SU-DHL-6 (cell line): ENCODE measurements around the gene TMEM30B.
"Not testable (repeated sequence)": the region's sequence is repeated elsewhere in the genome, so short reads cannot be mapped to it uniquely, and the experiment has no call there.

ENCODE experiments used
- H2AFZ ChIP-seq: fragments of 200-600 bp; sonication (generic); 2 replicates; pipeline ENCODE4 v1.6.1; 2014; ENCODE audit warnings: low read depth, mild to moderate bottlenecking, moderate library complexity, mixed read lengths, antibody characterized with exemption, low read length; ENCODE audit not compliant: severe bottlenecking
- H3F3A ChIP-seq: fragments of 200-600 bp; shearing (Covaris generic); 2 replicates; pipeline ENCODE4 v1.6.0; 2016; ENCODE audit warnings: antibody characterized with exemption, mild to moderate bottlenecking; ENCODE audit not compliant: insufficient read depth
- H3K27ac ChIP-seq: fragments of 200-600 bp; sonication (generic); 2 replicates; pipeline ENCODE4 v1.5.1; 2016; ENCODE audit warnings: low read depth, mild to moderate bottlenecking, low read length, moderate library complexity, mixed read lengths
- H3K27me3 ChIP-seq: fragments of 200-600 bp; sonication (generic), shearing (Covaris generic); 2 replicates; pipeline ENCODE4 v1.6.0; 2014; ENCODE audit warnings: mild to moderate bottlenecking, low read length
- H3K36me3 ChIP-seq: fragments of 200-600 bp; sonication (generic); 2 replicates; pipeline ENCODE4 v1.6.1; 2014; ENCODE audit warnings: mild to moderate bottlenecking, low read length, mixed read lengths
- H3K4me2 ChIP-seq: fragments of 300-600, 200-600 bp; shearing (Covaris generic), sonication (generic); 2 replicates; pipeline ENCODE4 v1.6.0; 2014; ENCODE audit warnings: low read length, low read depth, mild to moderate bottlenecking; ENCODE audit not compliant: poor library complexity, severe bottlenecking
- H3K4me3 ChIP-seq: fragments of 200-600 bp; sonication (generic); 2 replicates; pipeline ENCODE4 v1.5.1; 2014; ENCODE audit warnings: antibody characterized with exemption, low read length, mild to moderate bottlenecking, mixed read lengths; ENCODE audit not compliant: insufficient read depth, poor library complexity, severe bottlenecking
- H3K79me2 ChIP-seq: fragments of 200-600 bp; sonication (generic); 2 replicates; pipeline ENCODE4 v1.6.1; 2014; ENCODE audit warnings: mild to moderate bottlenecking, low read length, moderate library complexity; ENCODE audit not compliant: insufficient read depth
- H3K9ac ChIP-seq: fragments of 200-600 bp; sonication (generic); 2 replicates; pipeline ENCODE4 v1.7.0; 2014; ENCODE audit warnings: mild to moderate bottlenecking, low read length
- H3K9me2 ChIP-seq: fragments of 200-600 bp; sonication (generic); replicated peaks from 2 replicates; pipeline ENCODE4 v1.6.1; 2014; ENCODE audit warnings: low read length; ENCODE audit not compliant: insufficient read depth
- H3K9me3 ChIP-seq: fragments of 200-600 bp; sonication (generic); 2 replicates; pipeline ENCODE4 v1.6.1; 2014; ENCODE audit warnings: low read length, mixed read lengths; ENCODE audit not compliant: insufficient read depth
- H4K20me1 ChIP-seq: fragments of 200-600 bp; sonication (generic); 2 replicates; pipeline ENCODE4 v1.6.1; 2014; ENCODE audit warnings: low read depth, mild to moderate bottlenecking, antibody characterized with exemption, low read length, moderate library complexity, mixed read lengths
- EZH2phosphoT487 ChIP-seq: fragments of 200-600 bp; sonication (generic), shearing (Covaris generic); conservative IDR thresholded peaks from 2 replicates; pipeline ENCODE4 v1.6.1; 2018; ENCODE audit warnings: mild to moderate bottlenecking, antibody characterized with exemption, low read length, moderate library complexity, mixed read lengths
- TF ChIP-seq, protein P1 (sequence below): fragments of 200-600 bp; sonication (generic); IDR thresholded peaks from one replicate; pipeline ENCODE4 v1.5.1; 2017; ENCODE audit warnings: antibody characterized with exemption, mild to moderate bottlenecking, low read length, moderate library complexity; ENCODE audit not compliant: insufficient read depth, poor library complexity, severe bottlenecking

Gene TMEM30B

DNA sequence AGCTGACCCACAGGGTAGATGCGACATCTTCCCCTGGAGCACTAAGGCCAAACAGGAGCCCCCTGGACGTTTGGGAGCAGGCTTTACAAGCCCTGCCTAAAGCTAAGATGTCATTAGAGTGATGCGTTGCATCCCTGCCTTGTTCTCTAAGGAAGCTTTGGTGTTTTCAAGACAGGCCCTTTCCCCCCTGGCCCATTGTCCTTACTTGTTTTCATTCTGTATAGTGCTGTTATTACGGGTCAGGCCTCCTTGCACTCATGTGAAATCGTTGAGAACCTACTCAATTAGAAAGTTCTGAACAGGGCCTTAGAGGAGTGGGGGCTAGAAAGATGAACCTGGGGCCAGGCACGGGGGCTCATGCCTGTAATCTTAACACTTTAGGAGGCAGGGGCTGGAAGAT is 38.6 kb upstream of the TMEM30B start:
- Histone ChIP-seq H3K4me3 (no peak overlapping the region), H4K20me1 (no peaks in the 10 kb centered on the region), H3K9ac (no peak overlapping the region), H3K4me2 (no peak overlapping the region), H3K9me3 (0 out of 2 replicates have a peak, but pooled peaks cover 1% of the 10 kb centered on the region), H2AFZ (no peak overlapping the region), H3F3A (no peaks in the 10 kb centered on the region), H3K79me2 (no peaks in the 10 kb centered on the region), H3K27ac (no peak overlapping the region), H3K36me3 (no peaks in the 10 kb centered on the region), H3K27me3 (no peaks in the 10 kb centered on the region), H3K9me2 (no peaks in the 10 kb centered on the region)
- TF ChIP-seq EZH2phosphoT487 = no peak
- TF ChIP-seq, protein P1, sequence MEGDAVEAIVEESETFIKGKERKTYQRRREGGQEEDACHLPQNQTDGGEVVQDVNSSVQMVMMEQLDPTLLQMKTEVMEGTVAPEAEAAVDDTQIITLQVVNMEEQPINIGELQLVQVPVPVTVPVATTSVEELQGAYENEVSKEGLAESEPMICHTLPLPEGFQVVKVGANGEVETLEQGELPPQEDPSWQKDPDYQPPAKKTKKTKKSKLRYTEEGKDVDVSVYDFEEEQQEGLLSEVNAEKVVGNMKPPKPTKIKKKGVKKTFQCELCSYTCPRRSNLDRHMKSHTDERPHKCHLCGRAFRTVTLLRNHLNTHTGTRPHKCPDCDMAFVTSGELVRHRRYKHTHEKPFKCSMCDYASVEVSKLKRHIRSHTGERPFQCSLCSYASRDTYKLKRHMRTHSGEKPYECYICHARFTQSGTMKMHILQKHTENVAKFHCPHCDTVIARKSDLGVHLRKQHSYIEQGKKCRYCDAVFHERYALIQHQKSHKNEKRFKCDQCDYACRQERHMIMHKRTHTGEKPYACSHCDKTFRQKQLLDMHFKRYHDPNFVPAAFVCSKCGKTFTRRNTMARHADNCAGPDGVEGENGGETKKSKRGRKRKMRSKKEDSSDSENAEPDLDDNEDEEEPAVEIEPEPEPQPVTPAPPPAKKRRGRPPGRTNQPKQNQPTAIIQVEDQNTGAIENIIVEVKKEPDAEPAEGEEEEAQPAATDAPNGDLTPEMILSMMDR = no peak

GRCh38 chr14:61319086-61319485 is 37.9 kb upstream of the TMEM30B start:
- no peaks in the 10 kb centered on the region for H3F3A ChIP-seq
- no peak overlapping the region for H2AFZ ChIP-seq
- H3K36me3 ChIP-seq = no peaks in the 10 kb centered on the region
- H3K79me2 ChIP-seq = no peaks in the 10 kb centered on the region
- H3K27me3 ChIP-seq = no peaks in the 10 kb centered on the region
- TF ChIP-seq, protein P1 = no peak
- TF ChIP-seq EZH2phosphoT487 = no peak
- H3K9me2 ChIP-seq = no peaks in the 10 kb centered on the region
- no peak overlapping the region for H3K27ac ChIP-seq
- H3K4me2 ChIP-seq = no peak overlapping the region
- no peak overlapping the region for H3K9ac ChIP-seq
- H3K9me3 ChIP-seq = 0 out of 2 replicates have a peak, but pooled peaks cover 4% of the 10 kb centered on the region
- H4K20me1 ChIP-seq = no peaks in the 10 kb centered on the region
- H3K4me3 ChIP-seq = no peak overlapping the region

- Histone ChIP-seq H3F3A (no peaks in the 10 kb centered on the region), H3K9me2 (no peaks in the 10 kb centered on the region), H3K4me2 (no peak overlapping the region), H3K27ac (no peak overlapping the region), H2AFZ (no peak overlapping the region), H3K9ac (no peak overlapping the region), H3K36me3 (no peaks in the 10 kb centered on the region), H3K79me2 (no peaks in the 10 kb centered on the region), H3K4me3 (no peak overlapping the region), H4K20me1 (no peaks in the 10 kb centered on the region), H3K27me3 (no peaks in the 10 kb centered on the region), H3K9me3 (peaks cover 15% of the 10 kb centered on the region; the same call in 1 of the 2 replicates)
- TF ChIP-seq, protein P1 = no peak
- no peak for TF ChIP-seq EZH2phosphoT487
Measured at GRCh38 chr14:61315313-61315712, 34.2 kb upstream of the TMEM30B start.

GRCh38 chr14:61308701-61309100 is 27.6 kb upstream of the TMEM30B start:
- H3K9me3 ChIP-seq = peaks cover 12% of the 10 kb centered on the region; the same call in 1 of the 2 replicates
- not testable (repeated sequence) for H2AFZ ChIP-seq, H3K4me3 ChIP-seq, H3K4me2 ChIP-seq, H3K27ac ChIP-seq, H3K36me3 ChIP-seq, H3F3A ChIP-seq, H3K27me3 ChIP-seq, H3K9ac ChIP-seq, H3K79me2 ChIP-seq, H3K9me2 ChIP-seq, H4K20me1 ChIP-seq
